Measurements from ENCODE around the gene KCNRG.

The KCNRG gene

GRCh38 chr13:50011461-50011860 lies 3.8 kb upstream of the KCNRG start:
- no peak overlapping the region for H2BK120ac ChIP-seq (ENCODE audit: low read depth, low read length)
- DNase-seq: no peak
- no peak overlapping the region for H4K91ac ChIP-seq (ENCODE audit: low read length)
- no peak overlapping the region for H2BK12ac ChIP-seq (ENCODE audit: low read length in 2 of 2)
- H2BK15ac ChIP-seq (ENCODE audit: low read depth, poor library complexity, severe bottlenecking): no peak overlapping the region
- peaks cover 17 to 68% of the 10 kb centered on the region in 2 experiments for H3K36me3 ChIP-seq (ENCODE audit: control insufficient read depth in 1 of 2, insufficient read depth in 2 of 2, low read depth in 1 of 2, low read length in 2 of 2)
- H2AK5ac ChIP-seq (ENCODE audit: low read length, severe bottlenecking): no peak overlapping the region
- no peak overlapping the region for H2BK5ac ChIP-seq (ENCODE audit: low read depth, low read length, poor library complexity, severe bottlenecking)
- H3K4me3 ChIP-seq (ENCODE audit: insufficient read depth in 1 of 2, low read depth in 1 of 2, low read length in 2 of 2): no peak overlapping the region
- no peaks in the 10 kb centered on the region for H3K27me3 ChIP-seq (ENCODE audit: control insufficient read depth in 1 of 2, insufficient read depth in 1 of 2, low read length in 2 of 2)
- H4K8ac ChIP-seq (ENCODE audit: low read length): no peak overlapping the region
- H3K4me2 ChIP-seq (ENCODE audit: low read length, poor library complexity, severe bottlenecking): no peak overlapping the region
- no peak overlapping the region for H3K9ac ChIP-seq (ENCODE audit: low read length)
- H3K9me3 ChIP-seq (ENCODE audit: control insufficient read depth, low read length): no peaks in the 10 kb centered on the region
- no peaks in the 10 kb centered on the region for H3K4me1 ChIP-seq (ENCODE audit: control insufficient read depth, insufficient read depth, low read depth, low read length)
- H3K79me1 ChIP-seq (replicated peaks; ENCODE audit: low read length, poor library complexity, severe bottlenecking): peaks cover 17% of the 10 kb centered on the region
- H2AFZ ChIP-seq (ENCODE audit: low read depth, low read length): no peak overlapping the region
- H3K23ac ChIP-seq (ENCODE audit: low read length in 2 of 2): no peak overlapping the region
- H3K4ac ChIP-seq (ENCODE audit: low read depth in 1 of 2, low read length in 2 of 2): no peak overlapping the region
- WGBS: no CpG with 5 or more reads among the region's 1 CpG
- H3K14ac ChIP-seq (ENCODE audit: low read length in 2 of 2): no peak overlapping the region
- no peak overlapping the region for H3K18ac ChIP-seq (ENCODE audit: low read depth in 1 of 2, low read length in 2 of 2)
- no peak overlapping the region for H3K27ac ChIP-seq (ENCODE audit: low read length, poor library complexity, severe bottlenecking)

- H3K14ac ChIP-seq (ENCODE audit: low read length in 2 of 2): no peak overlapping the region
- DNase-seq: no peak
- no peak overlapping the region for H4K91ac ChIP-seq (ENCODE audit: low read length)
- H3K27me3 ChIP-seq (ENCODE audit: control insufficient read depth in 1 of 2, insufficient read depth in 1 of 2, low read length in 2 of 2): no peaks in the 10 kb centered on the region
- no peak overlapping the region for H3K27ac ChIP-seq (ENCODE audit: low read length, poor library complexity, severe bottlenecking)
- no peak overlapping the region for H2AFZ ChIP-seq (ENCODE audit: low read depth, low read length)
- H4K8ac ChIP-seq (ENCODE audit: low read length): no peak overlapping the region
- no peak overlapping the region for H2BK15ac ChIP-seq (ENCODE audit: low read depth, poor library complexity, severe bottlenecking)
- no peak overlapping the region for H3K23ac ChIP-seq (ENCODE audit: low read length in 2 of 2)
- H3K18ac ChIP-seq (ENCODE audit: low read depth in 1 of 2, low read length in 2 of 2): no peak overlapping the region
- H2BK120ac ChIP-seq (ENCODE audit: low read depth, low read length): no peak overlapping the region
- no peak overlapping the region for H3K4me3 ChIP-seq (ENCODE audit: insufficient read depth in 1 of 2, low read depth in 1 of 2, low read length in 2 of 2)
- no peak overlapping the region for H3K4ac ChIP-seq (ENCODE audit: low read depth in 1 of 2, low read length in 2 of 2)
- H2AK5ac ChIP-seq (ENCODE audit: low read length, severe bottlenecking): no peak overlapping the region
- H3K4me1 ChIP-seq (ENCODE audit: control insufficient read depth, insufficient read depth, low read depth, low read length): no peaks in the 10 kb centered on the region
- peaks cover 17 to 76% of the 10 kb centered on the region in 2 experiments for H3K36me3 ChIP-seq (ENCODE audit: control insufficient read depth in 1 of 2, insufficient read depth in 2 of 2, low read depth in 1 of 2, low read length in 2 of 2)
- H3K4me2 ChIP-seq (ENCODE audit: low read length, poor library complexity, severe bottlenecking): no peak overlapping the region
- no peak overlapping the region for H2BK12ac ChIP-seq (ENCODE audit: low read length in 2 of 2)
- H3K9me3 ChIP-seq (ENCODE audit: control insufficient read depth, low read length): no peaks in the 10 kb centered on the region
- H3K79me1 ChIP-seq (replicated peaks; ENCODE audit: low read length, poor library complexity, severe bottlenecking): peaks cover 17% of the 10 kb centered on the region
- 100% methylated on average over 3 of the region's 6 CpGs for WGBS
- no peak overlapping the region for H2BK5ac ChIP-seq (ENCODE audit: low read depth, low read length, poor library complexity, severe bottlenecking)
- H3K9ac ChIP-seq (ENCODE audit: low read length): no peak overlapping the region
Observed at GRCh38 chr13:50012396-50013169, 2.7 kb upstream of the KCNRG start.

- no peak overlapping the region for H3K4me2 ChIP-seq (ENCODE audit: low read length, poor library complexity, severe bottlenecking)
- H2AK5ac ChIP-seq (ENCODE audit: low read length, severe bottlenecking): no peak overlapping the region
- H3K4me3 ChIP-seq (ENCODE audit: insufficient read depth in 1 of 2, low read depth in 1 of 2, low read length in 2 of 2): no peak overlapping the region
- no peaks in the 10 kb centered on the region for H3K9me3 ChIP-seq (ENCODE audit: control insufficient read depth, low read length)
- no peak overlapping the region for H3K27ac ChIP-seq (ENCODE audit: low read length, poor library complexity, severe bottlenecking)
- no peak for DNase-seq
- H4K8ac ChIP-seq (ENCODE audit: low read length): no peak overlapping the region
- no peak overlapping the region for H2BK12ac ChIP-seq (ENCODE audit: low read length in 2 of 2)
- H3K4me1 ChIP-seq (ENCODE audit: control insufficient read depth, insufficient read depth, low read depth, low read length): no peaks in the 10 kb centered on the region
- no peak overlapping the region for H2BK5ac ChIP-seq (ENCODE audit: low read depth, low read length, poor library complexity, severe bottlenecking)
- H4K91ac ChIP-seq (ENCODE audit: low read length): no peak overlapping the region
- H2AFZ ChIP-seq (ENCODE audit: low read depth, low read length): no peak overlapping the region
- no peak overlapping the region for H2BK120ac ChIP-seq (ENCODE audit: low read depth, low read length)
- H3K23ac ChIP-seq (ENCODE audit: low read length in 2 of 2): no peak overlapping the region
- no peaks in the 10 kb centered on the region for H3K27me3 ChIP-seq (ENCODE audit: control insufficient read depth in 1 of 2, insufficient read depth in 1 of 2, low read length in 2 of 2)
- H3K18ac ChIP-seq (ENCODE audit: low read depth in 1 of 2, low read length in 2 of 2): no peak overlapping the region
- peaks cover 16 to 85% of the 10 kb centered on the region in 2 experiments for H3K36me3 ChIP-seq (ENCODE audit: control insufficient read depth in 1 of 2, insufficient read depth in 2 of 2, low read depth in 1 of 2, low read length in 2 of 2)
- no peak overlapping the region for H3K4ac ChIP-seq (ENCODE audit: low read depth in 1 of 2, low read length in 2 of 2)
- peaks cover 19% of the 10 kb centered on the region for H3K79me1 ChIP-seq (replicated peaks; ENCODE audit: low read length, poor library complexity, severe bottlenecking)
- H3K9ac ChIP-seq (ENCODE audit: low read length): no peak overlapping the region
- WGBS: no CpG with 5 or more reads among the region's 1 CpG
- H2BK15ac ChIP-seq (ENCODE audit: low read depth, poor library complexity, severe bottlenecking): no peak overlapping the region
- H3K14ac ChIP-seq (ENCODE audit: low read length in 2 of 2): no peak overlapping the region
Observed at GRCh38 chr13:50014386-50014785, 858 bp upstream of the KCNRG start.

- no peak overlapping the region for H2BK15ac ChIP-seq (ENCODE audit: low read depth, poor library complexity, severe bottlenecking)
- no peak overlapping the region for H3K18ac ChIP-seq (ENCODE audit: low read depth in 1 of 2, low read length in 2 of 2)
- H3K14ac ChIP-seq (ENCODE audit: low read length in 2 of 2): no peak overlapping the region
- H3K9ac ChIP-seq (ENCODE audit: low read length): peak overlapping the region; percentile 8
- 74% methylated on average over 4 of the region's 4 CpGs for WGBS
- DNase-seq: no peak
- no peaks in the 10 kb centered on the region for H3K9me3 ChIP-seq (ENCODE audit: control insufficient read depth, low read length)
- no peak overlapping the region for H2BK12ac ChIP-seq (ENCODE audit: low read length in 2 of 2)
- no peak overlapping the region for H2BK120ac ChIP-seq (ENCODE audit: low read depth, low read length)
- no peak overlapping the region for H2BK5ac ChIP-seq (ENCODE audit: low read depth, low read length, poor library complexity, severe bottlenecking)
- H3K4ac ChIP-seq (ENCODE audit: low read depth in 1 of 2, low read length in 2 of 2): no peak overlapping the region
- H3K27ac ChIP-seq (ENCODE audit: low read length, poor library complexity, severe bottlenecking): no peak overlapping the region
- no peak overlapping the region for H3K23ac ChIP-seq (ENCODE audit: low read length in 2 of 2)
- no peak overlapping the region for H4K8ac ChIP-seq (ENCODE audit: low read length)
- no peaks in the 10 kb centered on the region for H3K4me1 ChIP-seq (ENCODE audit: control insufficient read depth, insufficient read depth, low read depth, low read length)
- H3K79me1 ChIP-seq (replicated peaks; ENCODE audit: low read length, poor library complexity, severe bottlenecking): peaks cover 18% of the 10 kb centered on the region
- H3K36me3 ChIP-seq (ENCODE audit: control insufficient read depth in 1 of 2, insufficient read depth in 2 of 2, low read depth in 1 of 2, low read length in 2 of 2): peaks cover 18 to 90% of the 10 kb centered on the region in 2 experiments
- no peaks in the 10 kb centered on the region for H3K27me3 ChIP-seq (ENCODE audit: control insufficient read depth in 1 of 2, insufficient read depth in 1 of 2, low read length in 2 of 2)
- H2AFZ ChIP-seq (ENCODE audit: low read depth, low read length): no peak overlapping the region
- H2AK5ac ChIP-seq (ENCODE audit: low read length, severe bottlenecking): peak overlapping the region; percentile 69
- H3K4me3 ChIP-seq (ENCODE audit: insufficient read depth in 1 of 2, low read depth in 1 of 2, low read length in 2 of 2): no peak overlapping the region
- H4K91ac ChIP-seq (ENCODE audit: low read length): no peak overlapping the region
- H3K4me2 ChIP-seq (ENCODE audit: low read length, poor library complexity, severe bottlenecking): no peak overlapping the region
Observed at GRCh38 chr13:50015750-50016149, 506 bp downstream of the KCNRG start.

All from mesenchymal stem cell (in vitro differentiated cells and primary cell).